HG02973 (cell line): Measurements from ENCODE around the gene ATG10.
A peak's percentile ranks its signal among the peaks of the same experiment; 100 is the strongest.

Source experiments
- ATAC-seq: cut with Tn5 transposase; IDR thresholded peaks from one replicate; pipeline ENCODE4 v1.9.1; 2021; ENCODE audit warnings: moderate library complexity; ENCODE audit not compliant: unreplicated experiment

Gene ATG10

DNA sequence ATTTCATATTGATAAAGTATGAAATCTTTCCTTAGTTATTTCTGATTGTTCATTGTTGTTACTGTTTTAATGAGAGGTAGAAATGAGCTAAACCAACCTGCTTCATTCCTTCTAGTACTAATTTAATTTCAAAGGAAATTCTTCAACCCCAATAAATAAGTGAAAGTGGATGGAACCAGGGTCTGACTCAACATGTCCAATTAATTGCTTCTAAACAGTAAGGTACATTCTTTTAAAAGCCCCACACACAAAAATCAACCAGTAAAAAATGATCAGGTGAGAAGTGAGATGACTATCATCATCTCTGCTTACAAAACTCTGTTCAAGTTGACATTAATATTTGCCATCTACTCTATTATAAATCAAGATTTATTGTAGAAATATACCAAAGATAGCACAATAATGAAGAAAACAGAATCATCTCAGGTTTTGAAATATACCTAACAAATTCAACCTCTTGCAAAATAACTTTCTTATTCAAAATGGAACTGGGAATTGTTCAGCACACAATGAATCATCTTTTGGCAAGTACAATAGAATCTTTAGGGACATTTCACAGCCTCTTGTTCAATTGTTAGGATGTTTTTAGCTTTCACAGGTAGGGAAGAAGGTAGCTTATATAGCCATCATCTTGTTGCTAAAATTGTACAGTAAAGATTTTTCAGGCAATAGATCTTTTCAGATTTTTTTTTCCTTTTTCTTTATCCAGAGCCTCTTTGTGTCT is 191.8 kb downstream of the ATG10 start:
- ATAC-seq: no peak

DNA sequence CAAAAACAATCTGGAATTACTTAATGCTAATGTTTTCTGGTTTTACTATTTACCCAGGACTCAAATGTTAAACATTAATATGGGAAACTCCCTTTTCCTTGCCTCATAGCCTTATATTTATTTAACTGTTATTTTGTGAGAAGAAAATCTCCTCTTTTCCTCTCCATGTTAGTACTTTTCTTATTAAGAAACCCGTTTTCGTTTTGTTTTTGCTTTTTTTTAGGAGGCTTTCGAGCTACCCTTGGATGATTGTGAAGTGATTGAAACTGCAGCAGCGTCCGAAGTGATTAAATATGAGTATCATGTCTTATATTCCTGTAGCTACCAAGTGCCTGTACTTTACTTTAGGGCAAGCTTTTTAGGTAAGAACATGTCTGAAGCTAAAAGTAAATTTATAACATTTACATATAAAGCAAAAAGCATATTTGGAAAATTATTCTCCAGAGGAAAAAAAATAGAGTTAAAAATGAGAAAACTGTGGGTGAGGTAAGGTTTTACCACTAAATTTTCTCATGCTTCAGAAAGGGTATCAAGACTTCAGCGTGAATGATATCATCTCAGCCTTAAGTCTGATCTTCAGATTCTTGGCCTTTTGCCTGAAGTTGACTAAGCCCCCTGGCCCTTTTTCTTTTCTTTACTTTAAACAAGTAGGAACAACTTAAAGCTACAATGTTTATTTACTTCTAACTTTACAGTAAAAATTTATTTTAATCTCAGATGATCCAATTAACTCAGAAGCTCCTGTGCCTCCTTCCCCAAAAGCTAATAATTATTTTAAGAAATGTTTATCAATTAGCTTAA is 192.6 kb downstream of the ATG10 start:
- no peak for ATAC-seq

DNA sequence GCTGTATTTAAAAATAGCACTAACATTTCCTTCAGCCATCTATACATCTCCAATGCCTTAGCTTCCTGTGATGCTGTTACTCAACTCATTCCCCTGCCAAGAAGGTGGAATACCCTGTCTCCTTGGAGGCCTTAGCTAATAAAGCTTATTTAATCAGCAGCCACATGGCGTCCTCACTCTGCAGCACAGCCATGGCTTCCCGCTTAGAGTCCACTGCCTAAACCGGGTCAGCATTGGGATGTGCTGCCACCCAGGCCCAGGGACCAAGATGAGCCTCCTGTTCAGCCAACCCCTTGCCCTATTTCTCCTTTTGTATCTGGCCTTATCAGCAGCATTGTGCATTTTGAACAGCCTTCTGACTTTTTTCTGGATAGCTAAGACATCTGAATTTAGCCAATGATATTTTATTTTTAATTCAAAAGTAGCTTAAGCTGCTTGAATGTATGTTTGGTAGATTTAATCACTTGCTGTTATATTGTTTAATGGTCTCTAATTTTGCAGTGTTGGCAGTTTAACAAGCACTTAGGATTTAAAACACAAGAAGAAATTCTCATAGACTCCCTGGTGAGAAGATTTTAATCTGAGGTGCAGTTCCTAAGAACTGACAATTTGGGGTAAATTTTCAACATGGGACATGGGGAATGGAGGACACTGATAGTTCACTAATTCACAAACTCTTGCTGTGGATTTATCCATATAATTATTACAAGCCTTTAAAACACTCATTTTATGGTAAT is 193.3 kb downstream of the ATG10 start:
- no peak for ATAC-seq

DNA sequence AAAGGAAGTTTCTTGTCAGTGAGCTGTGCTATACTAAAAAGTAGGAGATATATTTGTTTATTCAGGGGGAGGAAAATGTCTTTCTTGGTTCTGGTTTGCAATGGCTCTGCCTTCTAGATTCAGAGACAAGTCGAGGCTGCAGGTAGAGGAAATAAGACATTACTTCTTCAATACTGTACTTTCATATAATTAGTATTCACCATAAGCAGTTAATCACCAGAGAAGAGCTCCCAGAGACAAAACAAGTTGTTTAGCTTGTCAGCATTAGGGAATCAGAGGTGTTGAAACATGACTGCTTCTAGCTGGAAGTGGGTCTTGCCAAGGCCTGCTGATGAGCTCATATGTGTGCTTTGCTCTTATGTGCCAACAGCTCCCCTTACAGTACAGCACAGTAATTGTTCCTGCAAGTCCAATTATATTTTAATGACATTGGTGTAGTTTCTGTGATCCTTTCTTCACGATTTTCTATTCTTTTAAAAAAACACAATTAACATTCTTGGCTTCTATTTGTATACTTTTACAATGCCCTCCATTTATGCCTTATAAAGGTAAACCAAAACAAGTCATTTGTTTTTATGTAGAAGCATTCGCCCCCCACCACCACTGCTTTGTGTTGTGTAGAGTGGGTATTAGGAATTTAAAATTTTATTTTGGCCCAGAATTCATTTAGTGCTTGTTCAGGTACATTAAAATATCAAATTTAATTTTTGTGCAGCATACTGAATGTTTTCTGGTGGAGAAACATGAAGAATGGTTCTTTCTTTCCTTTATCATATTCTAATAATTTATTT is 194.1 kb downstream of the ATG10 start:
- ATAC-seq: peak; percentile 83

DNA sequence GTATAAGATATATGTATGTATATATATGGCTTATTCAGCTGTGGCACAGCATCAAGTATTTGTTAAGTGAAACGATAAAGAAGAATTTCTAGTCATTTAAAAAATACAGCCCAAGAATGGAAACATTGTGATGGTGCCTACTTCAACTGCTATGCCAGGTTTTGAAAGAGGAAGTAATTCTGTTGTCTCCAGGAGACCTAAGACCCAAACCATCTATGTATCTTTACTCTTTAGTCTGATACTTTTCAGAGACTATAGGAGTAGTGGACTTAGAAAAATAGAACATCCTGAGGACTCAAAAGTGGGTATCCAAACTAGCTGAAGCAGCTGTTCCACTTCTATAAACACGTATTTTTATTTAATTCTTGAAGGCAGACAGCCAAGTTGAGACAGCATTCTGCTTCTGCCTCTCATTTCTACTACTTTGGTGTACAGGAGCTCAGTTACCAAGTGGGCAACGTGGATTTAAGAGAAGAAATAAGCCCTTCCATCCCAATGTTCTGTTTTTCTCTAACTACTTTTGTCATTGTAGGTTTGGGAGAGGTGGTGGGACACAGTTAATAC is 195.6 kb downstream of the ATG10 start:
- no peak for ATAC-seq

DNA sequence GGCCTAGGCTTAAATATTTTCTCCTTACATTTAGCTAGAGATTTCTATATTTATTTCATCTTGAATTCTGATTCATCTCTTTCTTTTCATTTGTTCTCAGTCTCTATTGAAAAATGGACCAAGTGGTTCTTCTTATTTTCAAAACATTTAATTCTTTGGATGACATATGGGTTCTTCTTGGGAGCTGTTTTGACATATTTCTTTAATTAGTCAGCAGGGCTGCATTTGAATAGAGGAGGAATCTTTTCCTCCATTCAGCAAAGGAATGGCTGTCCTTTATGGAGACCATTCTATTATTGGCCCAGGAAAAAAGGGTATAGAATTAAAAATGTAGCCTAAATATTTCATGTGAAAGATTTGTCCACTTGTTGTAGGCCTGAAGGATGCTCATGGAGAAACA is 196.5 kb downstream of the ATG10 start:
- ATAC-seq: no peak

DNA sequence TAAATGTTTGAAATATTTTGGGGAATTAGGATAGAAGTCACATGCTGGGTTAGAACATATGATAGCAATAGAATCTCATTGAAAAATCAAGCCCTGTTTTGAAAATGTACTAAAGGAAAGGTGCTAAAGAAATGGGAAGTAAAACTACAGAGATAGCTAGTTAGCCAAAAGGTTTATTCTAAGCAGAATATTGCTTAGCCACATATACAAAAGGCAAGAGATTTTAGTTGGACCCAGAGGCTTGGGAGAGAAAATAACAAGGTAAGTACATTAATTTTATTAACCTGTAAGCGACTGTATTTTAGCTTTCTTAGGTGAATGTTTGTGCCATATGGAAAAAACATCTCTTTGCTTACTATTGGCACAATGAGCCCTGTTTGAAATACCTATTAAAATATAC is 198.1 kb downstream of the ATG10 start:
- ATAC-seq: no peak

DNA sequence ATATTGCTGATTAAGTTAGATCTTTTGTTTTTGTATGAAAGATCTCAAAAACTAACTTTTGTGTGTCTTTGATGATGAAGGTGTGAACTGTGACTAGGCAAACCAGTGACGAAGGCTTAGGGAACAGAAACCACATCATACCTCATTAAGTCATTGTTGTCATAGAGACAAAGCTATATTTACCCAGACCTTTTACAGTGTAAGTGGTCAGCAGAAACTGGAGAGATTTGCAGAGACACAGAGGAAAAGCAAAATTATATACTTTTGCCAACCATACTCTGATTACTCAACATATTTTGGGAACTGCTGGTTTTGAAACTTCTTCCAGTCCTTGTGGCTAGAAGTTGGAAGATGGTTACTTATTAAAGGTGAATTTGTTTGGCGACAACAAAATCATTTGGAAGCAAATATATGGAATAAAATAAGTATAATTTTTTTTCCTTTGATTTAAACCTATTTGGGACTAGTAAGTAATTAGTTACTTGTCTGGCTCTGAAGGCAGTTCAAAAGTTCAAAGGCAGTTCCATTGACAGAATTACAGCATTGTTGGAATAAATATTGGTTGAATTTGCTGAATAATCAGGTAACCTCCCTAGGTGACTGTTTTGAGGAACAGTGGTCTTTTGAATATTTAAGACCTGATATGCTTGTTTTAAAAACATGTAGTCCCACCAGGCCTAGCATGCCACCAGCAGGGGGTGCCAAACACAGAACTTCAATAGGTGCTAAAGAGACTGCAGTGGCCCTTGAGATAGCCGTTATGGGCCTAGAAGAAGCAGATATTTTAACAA is 202.5 kb downstream of the ATG10 start:
- ATAC-seq: peak; percentile 99

DNA sequence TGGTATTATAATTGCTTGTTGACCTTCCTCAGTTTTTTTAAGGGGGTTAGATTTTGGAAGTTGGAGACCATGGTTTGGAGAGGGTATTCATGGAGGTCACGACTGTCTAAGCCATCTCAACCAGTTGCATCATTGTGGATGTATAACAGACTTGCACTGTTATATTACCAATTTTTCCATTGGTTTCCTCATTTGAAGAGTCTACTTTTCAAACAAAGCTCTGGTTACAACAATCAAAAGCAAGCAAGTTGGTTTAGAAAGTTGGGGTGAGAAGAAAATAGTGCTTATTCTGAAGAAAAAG is 203.0 kb downstream of the ATG10 start:
- ATAC-seq: no peak

DNA sequence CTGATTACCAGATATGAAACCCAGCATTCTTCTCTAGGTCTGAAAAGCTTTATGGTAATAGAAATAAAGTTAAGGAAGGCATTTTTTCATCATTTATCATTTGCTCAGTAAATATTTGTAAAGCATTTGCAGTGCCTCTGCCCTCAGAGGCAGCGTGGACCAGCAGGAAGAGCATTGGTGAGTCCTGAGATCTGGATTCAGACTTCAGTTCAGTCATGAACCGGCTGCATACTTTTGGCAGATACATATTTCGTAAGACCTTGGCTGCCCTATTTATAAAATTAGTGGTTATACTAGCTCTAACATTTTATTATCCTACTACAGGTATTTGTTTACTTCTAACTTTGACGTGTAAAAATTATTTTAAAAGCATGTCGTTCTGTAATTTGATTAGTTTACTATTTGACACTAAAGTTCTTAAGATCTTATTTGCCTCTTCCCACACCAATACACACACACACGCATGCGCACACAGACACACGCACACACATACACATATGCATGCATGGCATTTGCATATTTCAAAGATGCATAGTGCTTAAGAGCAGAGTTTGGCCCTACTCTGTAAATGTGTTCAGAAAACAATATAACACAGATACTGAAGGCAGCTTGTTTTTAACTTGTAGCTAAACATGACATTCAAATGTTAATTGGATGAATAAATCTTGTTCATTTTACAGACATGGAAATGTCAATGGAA is 204.4 kb downstream of the ATG10 start:
- ATAC-seq: no peak

DNA sequence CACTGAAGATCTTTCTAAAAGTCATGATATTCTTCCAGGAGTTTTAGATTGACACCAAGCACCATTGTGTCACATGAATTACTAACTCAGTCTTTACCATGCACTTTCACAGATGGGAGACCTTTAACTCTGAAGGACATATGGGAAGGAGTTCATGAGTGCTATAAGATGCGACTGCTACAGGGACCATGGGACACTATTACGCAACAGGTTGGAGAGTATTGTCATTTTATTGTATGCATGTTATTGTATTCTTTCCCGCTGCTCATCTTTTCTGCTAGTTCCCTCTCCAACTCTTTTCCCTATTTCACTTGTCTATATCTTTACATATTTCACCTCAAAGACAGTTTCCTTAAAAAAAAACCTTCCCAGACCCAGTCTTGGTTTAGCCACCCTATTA is 206.6 kb downstream of the ATG10 start:
- ATAC-seq: no peak

DNA sequence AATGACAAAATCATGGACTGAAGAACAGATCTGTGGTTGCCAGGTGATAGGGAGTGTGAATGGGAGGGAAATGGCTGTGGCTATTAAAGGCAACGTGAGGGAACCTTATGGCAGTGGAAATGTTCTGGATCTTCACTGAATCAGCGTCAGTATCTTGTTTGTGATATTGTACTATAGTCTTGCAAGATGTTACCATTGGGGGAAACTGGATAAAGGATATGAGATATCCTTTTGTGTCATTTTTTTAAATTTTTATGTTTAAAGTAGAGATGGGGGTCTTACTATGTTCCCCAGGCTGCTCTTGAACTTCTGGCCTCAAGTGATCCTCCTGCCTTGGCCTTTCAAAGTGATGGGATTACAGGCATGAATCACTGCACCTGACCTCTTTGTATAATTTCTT is 210.8 kb downstream of the ATG10 start:
- ATAC-seq: no peak

DNA sequence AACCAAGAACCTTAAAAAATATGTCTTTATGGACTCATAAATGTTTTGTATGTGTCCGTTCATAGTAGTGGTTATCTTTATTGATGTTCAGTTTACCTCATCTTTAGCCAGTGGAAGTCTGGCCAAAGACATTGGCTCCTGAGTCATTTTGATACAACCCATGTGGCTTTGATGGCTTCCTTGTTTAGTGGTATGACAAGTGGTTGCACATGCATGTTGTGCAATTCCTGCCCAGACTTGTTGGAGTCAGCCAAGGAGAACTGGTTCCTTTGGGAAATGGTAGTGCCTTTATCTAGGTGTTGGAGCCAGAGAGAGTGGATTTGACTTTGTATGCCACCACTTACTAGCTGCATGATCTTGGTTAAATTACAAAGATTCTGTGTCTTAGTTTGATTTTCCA is 212.0 kb downstream of the ATG10 start:
- no peak for ATAC-seq

DNA sequence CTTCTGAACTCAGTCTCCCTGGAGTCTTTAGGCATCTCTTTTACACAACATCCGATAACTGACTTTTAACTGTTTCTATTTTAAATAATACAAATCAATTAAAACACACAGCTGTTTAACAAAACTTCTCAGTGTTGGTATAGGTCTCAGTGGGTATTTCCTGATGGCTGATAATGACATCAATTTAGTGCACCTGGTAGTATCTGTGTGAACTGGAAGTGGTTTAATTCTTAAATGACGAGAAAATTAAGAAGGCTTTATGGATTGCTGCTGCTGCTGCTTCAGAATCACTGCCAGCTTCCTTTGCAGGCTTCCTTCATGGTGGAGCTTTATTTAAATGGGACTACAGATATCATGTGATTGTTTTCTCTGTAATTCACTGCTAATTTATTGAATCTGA is 214.0 kb downstream of the ATG10 start:
- no peak for ATAC-seq

DNA sequence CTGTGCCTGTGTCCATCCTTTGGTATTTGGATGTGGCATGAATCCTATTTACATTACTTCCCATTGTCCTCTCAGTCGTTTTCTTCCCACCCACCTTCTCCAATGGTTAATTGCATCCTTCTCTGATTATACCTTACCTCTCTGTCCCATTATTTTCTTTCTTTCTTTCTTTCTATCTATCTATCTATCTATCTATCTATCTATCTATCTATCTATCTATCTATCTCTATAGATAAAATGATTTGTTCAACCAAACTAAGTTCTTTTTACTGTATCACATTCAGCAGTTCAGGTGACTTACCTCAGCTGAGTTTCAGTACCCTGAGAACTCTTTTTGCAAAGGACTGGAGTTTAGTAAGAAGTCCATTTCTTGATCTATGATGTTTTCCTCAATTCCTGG is 225.7 kb downstream of the ATG10 start:
- ATAC-seq: no peak

DNA sequence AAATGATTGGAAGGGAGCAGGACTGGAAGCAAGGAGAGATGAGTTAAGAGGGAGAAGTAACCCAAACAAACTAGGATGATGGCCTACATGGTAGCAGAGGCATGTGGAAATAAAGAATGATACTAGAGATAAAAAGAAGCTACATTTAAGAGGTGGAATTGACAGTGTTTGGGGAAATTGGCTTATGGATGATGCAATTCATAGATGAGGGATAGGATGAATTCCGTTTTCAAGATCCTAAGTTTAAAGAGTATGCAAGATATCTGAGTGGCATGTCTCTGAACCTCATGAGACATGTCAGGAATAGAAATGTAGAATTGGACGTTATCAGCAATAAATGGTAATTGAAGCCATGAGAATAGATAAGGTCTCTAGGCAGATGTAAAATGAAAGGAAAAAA is 232.7 kb downstream of the ATG10 start:
- ATAC-seq: no peak

DNA sequence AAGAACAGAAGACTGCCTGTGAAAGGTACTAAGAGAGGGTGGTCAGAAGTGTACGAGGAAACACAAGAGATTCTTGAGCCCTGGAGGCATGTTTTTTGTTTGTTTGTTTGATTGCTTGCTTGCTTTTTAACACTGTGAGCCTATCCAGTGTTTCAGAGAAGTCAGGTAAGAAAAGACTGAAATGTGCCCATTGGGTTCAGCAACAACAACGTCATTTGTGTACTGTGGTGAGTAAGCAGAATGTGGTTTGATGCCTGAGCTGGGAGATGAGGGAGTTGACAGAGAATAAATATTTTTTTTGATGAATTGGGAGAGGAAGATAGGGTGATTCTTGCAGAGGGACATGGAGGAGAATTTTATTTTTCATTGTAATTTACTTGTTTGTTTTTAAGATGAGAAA is 233.2 kb downstream of the ATG10 start:
- ATAC-seq: no peak

DNA sequence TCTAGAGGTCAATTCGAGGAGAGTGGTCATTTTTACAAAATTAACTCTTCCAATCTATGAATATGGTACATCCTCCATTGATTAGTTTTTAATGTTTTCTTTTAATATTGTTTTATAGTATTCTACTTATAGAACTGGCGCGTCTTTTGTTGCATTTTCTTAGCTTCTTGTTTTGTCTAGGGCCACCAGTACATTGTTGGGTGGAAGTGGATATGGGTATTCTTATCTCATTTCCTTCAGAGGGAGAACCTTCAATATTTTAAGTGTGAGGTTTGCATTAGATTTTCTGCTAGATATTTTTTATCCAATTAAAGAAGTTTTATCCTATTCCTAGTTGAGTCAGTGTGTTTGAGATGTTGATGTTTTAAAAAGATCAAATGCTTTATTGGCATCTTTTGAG is 236.5 kb downstream of the ATG10 start:
- no peak for ATAC-seq

DNA sequence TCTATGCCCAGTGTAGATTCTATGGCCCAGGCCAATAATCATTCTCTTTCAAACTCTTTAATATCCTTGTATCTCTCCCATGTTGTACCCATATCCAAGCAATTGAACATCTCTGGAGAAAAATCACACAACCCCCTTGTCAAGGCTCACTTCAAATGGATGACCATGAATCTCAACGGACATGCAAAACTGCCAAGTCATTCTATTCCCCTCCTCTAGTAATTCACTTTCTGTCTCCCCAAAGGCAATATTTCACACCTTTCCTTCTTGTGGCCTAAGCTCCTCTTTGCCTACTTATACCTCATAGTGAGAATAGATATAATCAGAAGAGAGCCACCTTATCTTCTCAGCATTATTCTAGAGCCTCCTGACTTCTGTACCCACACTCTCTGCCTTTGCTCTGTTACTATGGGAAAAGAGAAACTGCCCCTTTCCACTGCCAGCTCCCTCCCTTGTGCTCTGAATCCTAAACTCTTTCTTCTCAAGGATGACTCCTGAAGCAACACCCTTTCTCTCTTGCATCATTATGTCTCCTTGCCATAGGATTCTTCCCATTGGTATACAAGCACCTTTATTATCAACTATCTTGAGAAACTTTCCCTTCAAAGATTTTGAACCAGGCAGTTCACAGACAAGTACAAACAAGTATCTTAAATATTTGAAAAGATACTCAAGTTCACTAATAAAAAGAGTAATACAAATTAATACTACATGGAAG is 240.2 kb downstream of the ATG10 start:
- ATAC-seq: no peak
